Keratinocyte (primary cell): ENCODE results near the gene BMPR1B. TPM values are rescaled to one million over a fixed set of nuclear protein-coding genes. Genes with fewer than 3 reads are reported as not detected.

Source experiments
- DNase-seq: peaks from one replicate; pipeline ENCODE4 v3.0.0-alpha.2; 2011; ENCODE audit warnings: low read depth, missing footprints, low spot score
- FAIRE-seq: peaks from 2 replicates; lab custom pipeline; 2011; peaks lifted over from hg19 to GRCh38; lab: Jason Lieb, UNC
- H2AFZ ChIP-seq: 2 replicates; pipeline ENCODE4 v1.6.0; 2012; ENCODE audit warnings: low read length, control low read depth, inconsistent platforms; ENCODE audit not compliant: control insufficient read depth
- H3K27ac ChIP-seq: 2 replicates; pipeline ENCODE4 v1.5.1; 2011; ENCODE audit warnings: low read length; ENCODE audit not compliant: control insufficient read depth, insufficient read depth
- H3K27me3 ChIP-seq: 3 replicates; pipeline ENCODE4 v1.6.0; 2011; ENCODE audit warnings: low read length; ENCODE audit not compliant: control insufficient read depth, insufficient read depth; ENCODE audit errors: extremely low read depth
- H3K36me3 ChIP-seq, 2 experiments: 2 replicates in 1 of 2; 3 replicates in 1 of 2; pipeline ENCODE4 v1.5.1; 2011; ENCODE audit warnings: low read length in 2 of 2, mild to moderate bottlenecking in 1 of 2; ENCODE audit not compliant: control insufficient read depth in 2 of 2, insufficient read depth in 2 of 2; ENCODE audit errors: extremely low read depth in 1 of 2
- H3K4me1 ChIP-seq: 3 replicates; pipeline ENCODE4 v1.5.1; 2011; ENCODE audit warnings: low read length; ENCODE audit not compliant: control insufficient read depth, insufficient read depth; ENCODE audit errors: extremely low read depth
- H3K4me2 ChIP-seq: 3 replicates; pipeline ENCODE4 v1.6.0; 2011; ENCODE audit warnings: low read depth, low read length; ENCODE audit not compliant: control insufficient read depth, insufficient read depth; ENCODE audit errors: extremely low read depth
- H3K4me3 ChIP-seq, 3 experiments: fragments of 200-600 bp in 1 of 3; sonication (generic) in 1 of 3; 2 replicates in 2 of 3; 3 replicates in 1 of 3; pipeline ENCODE4 v1.5.1; 2011 to 2016; ENCODE audit warnings: low read length in 3 of 3, mild to moderate bottlenecking in 3 of 3, control low read depth in 2 of 3, inconsistent platforms in 1 of 3, low read depth in 1 of 3, mixed read lengths in 1 of 3, mixed run types in 1 of 3, moderate library complexity in 1 of 3; ENCODE audit not compliant: control insufficient read depth in 2 of 3, insufficient read depth in 2 of 3; ENCODE audit errors: extremely low read depth in 1 of 3
- H3K79me2 ChIP-seq: 2 replicates; pipeline ENCODE4 v1.6.0; 2012; ENCODE audit warnings: low read length; ENCODE audit not compliant: control insufficient read depth, insufficient read depth
- H3K9ac ChIP-seq: 3 replicates; pipeline ENCODE4 v1.6.0; 2011; ENCODE audit warnings: low read length; ENCODE audit not compliant: control insufficient read depth, insufficient read depth; ENCODE audit errors: extremely low read depth
- H3K9me1 ChIP-seq: 3 replicates; pipeline ENCODE4 v1.6.0; 2011; ENCODE audit warnings: low read length; ENCODE audit not compliant: control insufficient read depth, insufficient read depth; ENCODE audit errors: extremely low read depth
- H3K9me3 ChIP-seq: 2 replicates; pipeline ENCODE4 v1.5.1; 2012; ENCODE audit warnings: low read depth, low read length; ENCODE audit not compliant: control insufficient read depth
- H4K20me1 ChIP-seq: 3 replicates; pipeline ENCODE4 v1.6.0; 2011; ENCODE audit warnings: low read length; ENCODE audit not compliant: control insufficient read depth, insufficient read depth; ENCODE audit errors: extremely low read depth
- EZH2 ChIP-seq: IDR thresholded peaks from one replicate; pipeline ENCODE4 v1.6.1; 2012; ENCODE audit warnings: inconsistent platforms, mild to moderate bottlenecking, low read length, moderate library complexity
- dilution Hi-C: fragments of 300-500 bp; cut with MboI; formaldehyde crosslinking; loops from one replicate; pipeline ENCODE4 v1.7.0; 2020; ENCODE audit warnings: low sequenced_read_pairs; ENCODE audit not compliant: extremely low pct_ligation_motif_present
- polyA plus RNA-seq, 5 experiments: library from polyadenylated mRNA; depleted of rRNA in 3 of 5; stranded (reverse) in 3 of 5; stranded (forward) in 1 of 5; unstranded in 1 of 5; fragments of >200 nt; gene quantifications; 1 replicate in 1 of 5; 2 replicates in 3 of 5; 3 replicates in 1 of 5; pipeline versions ENCODE4 v1.2.1 to v1.2.3, GENCODE V29; 2011 to 2012; ENCODE audit warnings: missing spikeins in 2 of 5, low read depth in 1 of 5, low replicate concordance in 1 of 5
- TF ChIP-seq, protein P1 (sequence below), 3 experiments: IDR thresholded peaks in 1 of 3; conservative IDR thresholded peaks in 1 of 3; optimal IDR thresholded peaks in 1 of 3; 2 replicates in 2 of 3; 3 replicates in 1 of 3; pipeline versions ENCODE3 to v1.5.1; 2011; ENCODE audit warnings: low read length in 3 of 3, mild to moderate bottlenecking in 3 of 3, moderate library complexity in 2 of 3, control low read depth in 1 of 3, inconsistent platforms in 1 of 3; ENCODE audit not compliant: insufficient read depth in 2 of 3; ENCODE audit errors: extremely low read depth in 1 of 3

The BMPR1B gene
- polyA plus RNA-seq, 1 donor (not counting 4 experiments of a cell fraction or from before 2014, with no cell fraction given), result 0.89 TPM

DNA sequence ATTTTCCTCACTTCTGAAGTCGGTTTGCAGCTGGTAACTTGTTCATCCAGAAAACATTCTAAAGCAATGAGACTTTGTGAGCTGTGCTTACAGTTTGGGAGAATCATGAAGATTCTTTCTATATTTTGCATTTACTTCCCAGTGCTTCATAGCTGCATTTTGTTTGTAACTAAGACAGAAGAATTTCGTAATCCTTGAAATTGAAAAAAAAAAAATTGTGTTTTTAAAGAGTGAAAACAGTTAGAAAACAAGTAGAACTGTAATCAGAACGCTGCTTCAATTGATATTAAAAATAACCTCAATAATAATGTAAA, 398.7 kb downstream of the BMPR1B start:
- no peak overlapping the region for H2AFZ ChIP-seq

DNA sequence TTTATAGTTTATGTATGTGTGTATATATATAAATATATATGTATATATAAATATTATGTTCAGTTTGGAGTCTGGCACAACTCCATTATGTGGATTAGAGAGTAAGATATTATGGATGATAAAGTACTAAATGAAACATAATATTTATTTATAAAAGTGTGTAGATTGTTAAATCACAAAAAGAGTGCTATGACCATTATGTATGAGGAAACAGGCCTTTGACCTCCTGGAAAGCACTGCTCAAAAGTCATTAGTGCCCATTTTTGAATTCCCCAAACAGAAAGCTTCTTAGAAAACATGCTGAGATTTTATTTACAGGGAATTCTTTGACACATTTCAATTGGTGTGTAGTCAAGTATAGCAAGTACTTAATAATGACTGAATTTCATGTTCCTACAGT, 399.8 kb downstream of the BMPR1B start:
- Histone ChIP-seq H4K20me1 (no peaks in the 10 kb centered on the region), H3K27ac (no peak overlapping the region), H3K9ac (no peak overlapping the region), H3K79me2 (no peaks in the 10 kb centered on the region), H3K9me3 (no peaks in the 10 kb centered on the region), H3K9me1 (no peaks in the 10 kb centered on the region), H3K4me2 (no peak overlapping the region), H3K27me3 (no peaks in the 10 kb centered on the region), H2AFZ (no peak overlapping the region), H3K4me1 (no peaks in the 10 kb centered on the region), H3K4me3 (no peak overlapping the region), H3K36me3 (no peaks in the 10 kb centered on the region)
- TF ChIP-seq, protein P1, sequence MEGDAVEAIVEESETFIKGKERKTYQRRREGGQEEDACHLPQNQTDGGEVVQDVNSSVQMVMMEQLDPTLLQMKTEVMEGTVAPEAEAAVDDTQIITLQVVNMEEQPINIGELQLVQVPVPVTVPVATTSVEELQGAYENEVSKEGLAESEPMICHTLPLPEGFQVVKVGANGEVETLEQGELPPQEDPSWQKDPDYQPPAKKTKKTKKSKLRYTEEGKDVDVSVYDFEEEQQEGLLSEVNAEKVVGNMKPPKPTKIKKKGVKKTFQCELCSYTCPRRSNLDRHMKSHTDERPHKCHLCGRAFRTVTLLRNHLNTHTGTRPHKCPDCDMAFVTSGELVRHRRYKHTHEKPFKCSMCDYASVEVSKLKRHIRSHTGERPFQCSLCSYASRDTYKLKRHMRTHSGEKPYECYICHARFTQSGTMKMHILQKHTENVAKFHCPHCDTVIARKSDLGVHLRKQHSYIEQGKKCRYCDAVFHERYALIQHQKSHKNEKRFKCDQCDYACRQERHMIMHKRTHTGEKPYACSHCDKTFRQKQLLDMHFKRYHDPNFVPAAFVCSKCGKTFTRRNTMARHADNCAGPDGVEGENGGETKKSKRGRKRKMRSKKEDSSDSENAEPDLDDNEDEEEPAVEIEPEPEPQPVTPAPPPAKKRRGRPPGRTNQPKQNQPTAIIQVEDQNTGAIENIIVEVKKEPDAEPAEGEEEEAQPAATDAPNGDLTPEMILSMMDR (optimal IDR thresholded peaks at IDR 0.05 in 1 of 3, IDR thresholded peaks at IDR 0.05 in 1 of 3, conservative IDR thresholded peaks at IDR 0.05 in 1 of 3; ENCODE audit: extremely low read depth in 1 of 3, insufficient read depth in 2 of 3, low read length in 3 of 3), result no peak
- TF ChIP-seq EZH2, result no peak
- dilution Hi-C loops, result no loop called here
- DNase-seq, result no peak
- no peak for FAIRE-seq

More for the DNA sequence above, 398.7 kb downstream of the BMPR1B start:
- H3K27ac ChIP-seq, result no peak overlapping the region
- no peak for TF ChIP-seq EZH2
- TF ChIP-seq, protein P1 (optimal IDR thresholded peaks at IDR 0.05 in 1 of 3, IDR thresholded peaks at IDR 0.05 in 1 of 3, conservative IDR thresholded peaks at IDR 0.05 in 1 of 3; ENCODE audit: extremely low read depth in 1 of 3, insufficient read depth in 2 of 3, low read length in 3 of 3), result no peak
- no peaks in the 10 kb centered on the region for H3K79me2 ChIP-seq
- H3K27me3 ChIP-seq, result no peaks in the 10 kb centered on the region
- no peaks in the 10 kb centered on the region for H3K9me1 ChIP-seq
- dilution Hi-C loops, result no loop called here
- H3K4me1 ChIP-seq, result no peaks in the 10 kb centered on the region
- H3K9ac ChIP-seq, result no peak overlapping the region
- no peak overlapping the region for H3K4me3 ChIP-seq
- H3K36me3 ChIP-seq, result no peaks in the 10 kb centered on the region
- no peak for FAIRE-seq
- DNase-seq, result no peak
- H4K20me1 ChIP-seq, result no peaks in the 10 kb centered on the region
- no peak overlapping the region for H3K4me2 ChIP-seq
- no peaks in the 10 kb centered on the region for H3K9me3 ChIP-seq
